Loucy (cell line): ENCODE measurements around the gene KRT33B.

Experiments
- H2AFZ ChIP-seq: fragments of 200-600 bp; sonication (generic); 2 replicates; pipeline ENCODE4 v1.6.0; 2016; ENCODE audit warnings: antibody characterized with exemption, mild to moderate bottlenecking, low read length, moderate library complexity
- H3F3A ChIP-seq: fragments of 200-600 bp; 2 replicates; pipeline ENCODE4 v1.6.0; 2016; ENCODE audit warnings: antibody characterized with exemption, low read depth, mild to moderate bottlenecking
- H3K27me3 ChIP-seq: fragments of 200-600 bp; sonication (generic); 2 replicates; pipeline ENCODE4 v1.6.1; 2014; ENCODE audit warnings: low read length, mild to moderate bottlenecking; ENCODE audit not compliant: insufficient read depth, poor library complexity, severe bottlenecking
- H3K36me3 ChIP-seq: fragments of 200-600 bp; sonication (generic); 2 replicates; pipeline ENCODE4 v1.6.1; 2016; ENCODE audit warnings: low read length; ENCODE audit not compliant: insufficient read depth
- H3K4me1 ChIP-seq: fragments of 200-600 bp; sonication (generic); 2 replicates; pipeline ENCODE4 v1.5.1; 2014; ENCODE audit warnings: low read length, mild to moderate bottlenecking; ENCODE audit not compliant: insufficient read depth, poor library complexity, severe bottlenecking
- H3K4me2 ChIP-seq: fragments of 200-600 bp; sonication (generic); 2 replicates; pipeline ENCODE4 v1.6.0; 2014; ENCODE audit warnings: antibody characterized with exemption, low read length, low read depth, mild to moderate bottlenecking; ENCODE audit not compliant: poor library complexity, severe bottlenecking
- H3K4me3 ChIP-seq: fragments of 200-600 bp; sonication (generic); 2 replicates; pipeline ENCODE4 v1.5.1; 2014; ENCODE audit warnings: low read length, mild to moderate bottlenecking, mixed read lengths; ENCODE audit not compliant: poor library complexity, severe bottlenecking
- H3K79me2 ChIP-seq: fragments of 200-600 bp; sonication (generic); 2 replicates; pipeline ENCODE4 v1.6.1; 2014; ENCODE audit warnings: low read length; ENCODE audit not compliant: insufficient read depth
- H3K9ac ChIP-seq: fragments of 200-600 bp; sonication (generic); 2 replicates; pipeline ENCODE4 v1.6.0; 2014; ENCODE audit warnings: mild to moderate bottlenecking, low read depth, low read length, moderate library complexity; ENCODE audit not compliant: poor library complexity, severe bottlenecking
- H3K9me2 ChIP-seq: fragments of 200-600 bp; sonication (generic); replicated peaks from 2 replicates; pipeline ENCODE4 v1.6.1; 2016; ENCODE audit warnings: low read depth, low read length, mixed read lengths
- H3K9me3 ChIP-seq: fragments of 200-600 bp; sonication (generic); 2 replicates; pipeline ENCODE4 v1.6.1; 2014; ENCODE audit warnings: mild to moderate bottlenecking, antibody characterized with exemption, low read length, low read depth; ENCODE audit not compliant: insufficient read depth
- H4K20me1 ChIP-seq: fragments of 200-600 bp; sonication (generic); 2 replicates; pipeline ENCODE4 v1.6.0; 2014; ENCODE audit warnings: antibody characterized with exemption, low read length, mild to moderate bottlenecking; ENCODE audit not compliant: insufficient read depth, poor library complexity, severe bottlenecking
- EZH2phosphoT487 ChIP-seq: fragments of 200-600 bp; IDR thresholded peaks from 2 replicates; pipeline ENCODE4 v1.6.1; 2018; ENCODE audit warnings: antibody characterized with exemption, mild to moderate bottlenecking, moderate library complexity, borderline replicate concordance
- TF ChIP-seq, protein P1 (sequence below): fragments of 200-600 bp; sonication (generic); conservative IDR thresholded peaks from 2 replicates; pipeline ENCODE4 v1.5.1; 2014; ENCODE audit warnings: mild to moderate bottlenecking, antibody characterized with exemption, low read length

The KRT33B gene

DNA sequence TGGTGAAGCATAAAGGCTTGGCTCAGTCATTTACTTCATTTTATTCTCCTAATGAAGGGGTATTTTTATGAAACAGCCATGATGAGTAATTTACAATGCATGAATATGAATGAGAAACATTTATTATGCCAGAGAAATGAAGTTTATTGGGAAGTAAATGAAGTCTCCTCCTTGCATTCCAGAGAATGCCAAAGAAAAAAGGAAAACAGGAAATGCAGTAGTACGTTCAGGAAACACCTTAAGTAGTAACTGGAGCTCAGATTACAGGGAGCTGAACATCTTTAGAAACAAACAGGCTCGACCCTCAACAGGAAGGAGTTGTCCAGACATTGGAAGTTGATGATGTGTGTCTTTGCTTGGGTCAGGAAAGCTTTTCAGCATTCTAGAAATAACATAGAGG is 7.9 kb upstream of the KRT33B start:
- H4K20me1 ChIP-seq = no peaks in the 10 kb centered on the region
- H3K9ac ChIP-seq = no peak overlapping the region
- no peaks in the 10 kb centered on the region for H3K4me1 ChIP-seq
- no peaks in the 10 kb centered on the region for H3K36me3 ChIP-seq
- no peaks in the 10 kb centered on the region for H3K9me2 ChIP-seq
- no peaks in the 10 kb centered on the region for H3K79me2 ChIP-seq
- H3F3A ChIP-seq = no peaks in the 10 kb centered on the region
- no peak overlapping the region for H2AFZ ChIP-seq
- no peaks in the 10 kb centered on the region for H3K9me3 ChIP-seq
- TF ChIP-seq EZH2phosphoT487 = no peak
- TF ChIP-seq, protein P1, sequence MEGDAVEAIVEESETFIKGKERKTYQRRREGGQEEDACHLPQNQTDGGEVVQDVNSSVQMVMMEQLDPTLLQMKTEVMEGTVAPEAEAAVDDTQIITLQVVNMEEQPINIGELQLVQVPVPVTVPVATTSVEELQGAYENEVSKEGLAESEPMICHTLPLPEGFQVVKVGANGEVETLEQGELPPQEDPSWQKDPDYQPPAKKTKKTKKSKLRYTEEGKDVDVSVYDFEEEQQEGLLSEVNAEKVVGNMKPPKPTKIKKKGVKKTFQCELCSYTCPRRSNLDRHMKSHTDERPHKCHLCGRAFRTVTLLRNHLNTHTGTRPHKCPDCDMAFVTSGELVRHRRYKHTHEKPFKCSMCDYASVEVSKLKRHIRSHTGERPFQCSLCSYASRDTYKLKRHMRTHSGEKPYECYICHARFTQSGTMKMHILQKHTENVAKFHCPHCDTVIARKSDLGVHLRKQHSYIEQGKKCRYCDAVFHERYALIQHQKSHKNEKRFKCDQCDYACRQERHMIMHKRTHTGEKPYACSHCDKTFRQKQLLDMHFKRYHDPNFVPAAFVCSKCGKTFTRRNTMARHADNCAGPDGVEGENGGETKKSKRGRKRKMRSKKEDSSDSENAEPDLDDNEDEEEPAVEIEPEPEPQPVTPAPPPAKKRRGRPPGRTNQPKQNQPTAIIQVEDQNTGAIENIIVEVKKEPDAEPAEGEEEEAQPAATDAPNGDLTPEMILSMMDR = no peak
- H3K4me3 ChIP-seq = no peak overlapping the region
- no peak overlapping the region for H3K4me2 ChIP-seq
- H3K27me3 ChIP-seq = no peaks in the 10 kb centered on the region

DNA sequence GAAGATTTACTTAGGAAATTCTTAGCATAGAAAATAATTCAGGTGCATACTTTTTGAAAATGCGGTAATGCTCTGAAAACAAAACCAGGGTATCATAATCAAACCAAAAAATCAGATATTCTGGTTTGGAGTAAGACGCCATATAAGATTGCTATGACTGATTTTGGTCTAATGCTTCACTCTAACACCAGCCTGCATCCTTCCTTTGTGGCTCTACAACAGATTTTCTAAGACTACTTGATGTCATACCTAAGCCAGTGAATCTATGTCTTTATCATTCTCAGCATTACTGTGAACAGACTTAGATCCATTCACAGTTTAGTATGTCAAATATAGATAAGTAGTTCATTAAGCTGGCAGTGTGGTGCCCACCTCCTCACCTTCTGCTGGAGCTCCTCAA is 590 bp downstream of the KRT33B start:
- H3K36me3 ChIP-seq = no peaks in the 10 kb centered on the region
- no peaks in the 10 kb centered on the region for H3K79me2 ChIP-seq
- no peaks in the 10 kb centered on the region for H4K20me1 ChIP-seq
- H3K9me2 ChIP-seq = no peaks in the 10 kb centered on the region
- no peak overlapping the region for H3K4me2 ChIP-seq
- no peak overlapping the region for H3K4me3 ChIP-seq
- H3F3A ChIP-seq = no peaks in the 10 kb centered on the region
- no peak overlapping the region for H3K9ac ChIP-seq
- H3K9me3 ChIP-seq = no peaks in the 10 kb centered on the region
- no peaks in the 10 kb centered on the region for H3K27me3 ChIP-seq
- H2AFZ ChIP-seq = no peak overlapping the region
- TF ChIP-seq EZH2phosphoT487 = no peak
- TF ChIP-seq, protein P1 = no peak
- no peaks in the 10 kb centered on the region for H3K4me1 ChIP-seq

DNA sequence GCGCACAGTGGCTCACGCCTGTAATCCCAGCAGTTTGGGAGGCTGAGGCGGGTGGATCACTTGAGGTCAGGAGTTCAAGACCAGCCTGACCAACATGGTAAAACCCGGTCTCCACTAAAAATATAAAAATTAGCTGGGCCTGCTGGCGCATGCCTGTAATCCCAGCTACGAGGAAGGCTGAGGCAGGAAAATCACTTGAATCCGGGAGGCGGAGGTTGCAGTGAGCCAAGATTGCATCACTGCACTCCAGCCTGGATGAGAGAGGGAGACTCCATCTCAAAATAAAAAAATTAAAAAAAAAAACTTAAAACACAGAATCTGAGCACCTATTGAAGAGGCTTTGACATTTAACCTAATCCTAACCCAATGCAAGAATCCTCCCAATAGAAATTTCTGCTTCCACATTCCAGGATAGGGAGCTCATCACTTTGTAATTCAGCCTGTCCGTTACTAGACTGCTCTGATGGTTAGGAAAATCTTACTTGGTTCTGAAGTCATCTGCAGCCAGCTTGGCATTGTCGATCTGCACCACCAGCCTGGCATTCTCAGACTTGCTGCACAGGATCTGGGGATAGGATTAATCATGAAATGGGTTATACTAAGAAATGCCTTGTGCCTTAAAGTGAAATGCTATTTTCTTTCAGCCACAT is 2.1 kb downstream of the KRT33B start:
- Histone ChIP-seq H3K9ac (no peak overlapping the region), H3F3A (no peaks in the 10 kb centered on the region), H2AFZ (no peak overlapping the region), H3K27me3 (no peaks in the 10 kb centered on the region), H3K79me2 (no peaks in the 10 kb centered on the region), H3K9me3 (no peaks in the 10 kb centered on the region), H3K4me2 (no peak overlapping the region), H3K9me2 (no peaks in the 10 kb centered on the region), H4K20me1 (no peaks in the 10 kb centered on the region), H3K4me3 (no peak overlapping the region), H3K36me3 (no peaks in the 10 kb centered on the region), H3K4me1 (no peaks in the 10 kb centered on the region)
- TF ChIP-seq EZH2phosphoT487 = no peak
- TF ChIP-seq, protein P1 = no peak
